Measurements from ENCODE around the gene AFAP1. TPM values are rescaled to one million over a fixed set of nuclear protein-coding genes. Genes with fewer than 3 reads are reported as not detected.
A peak's percentile ranks its signal among the peaks of the same experiment; 100 is the strongest.

Gene AFAP1
- total RNA-seq, 2 experiments from 2014 or later, result 7.1 to 7.9 TPM

GRCh38 chr4:7787067-7787466 is 152.6 kb downstream of the AFAP1 start:
- H3K9me3 Mint-ChIP-seq, result no peaks in the 10 kb centered on the region
- H3K4me1 Mint-ChIP-seq, result peaks cover 7% of the 10 kb centered on the region
- ChIA-PET CTCF (interaction anchor here (1.2 kb wide), 1 partner anchor 12 kb away, joined by 4 read pairs; no protein-coding TSS in a partner anchor), POLR2A (no interaction called here)
- H3K27me3 Mint-ChIP-seq, result no peaks in the 10 kb centered on the region
- H3K4me3 Mint-ChIP-seq, result no peak overlapping the region
- no peak for DNase-seq
- H3K36me3 Mint-ChIP-seq (ENCODE audit: low read depth), result no peaks in the 10 kb centered on the region
- no peak overlapping the region for H3K27ac Mint-ChIP-seq

GRCh38 chr4:7786517-7786916 is 153.1 kb downstream of the AFAP1 start:
- POLR2A ChIA-PET, result no interaction called here
- H3K27me3 Mint-ChIP-seq, result no peaks in the 10 kb centered on the region
- H3K4me1 Mint-ChIP-seq, result peaks cover 12% of the 10 kb centered on the region
- H3K36me3 Mint-ChIP-seq (ENCODE audit: low read depth), result no peaks in the 10 kb centered on the region
- H3K9me3 Mint-ChIP-seq, result no peaks in the 10 kb centered on the region
- H3K27ac Mint-ChIP-seq, result no peak overlapping the region
- H3K4me3 Mint-ChIP-seq, result no peak overlapping the region
- CTCF ChIA-PET, result interaction anchor here (1.2 kb wide), 1 partner anchor 12 kb away, joined by 4 read pairs; no protein-coding TSS in a partner anchor
- DNase-seq, result no peak

GRCh38 chr4:7786040-7786439 is 153.6 kb downstream of the AFAP1 start:
- H3K9me3 Mint-ChIP-seq, result no peaks in the 10 kb centered on the region
- no peak overlapping the region for H3K4me3 Mint-ChIP-seq
- H3K27ac Mint-ChIP-seq, result no peak overlapping the region
- ChIA-PET POLR2A (no interaction called here), CTCF (interaction anchor here (1.4 kb wide), 1 partner anchor 16 kb away, joined by 3 read pairs; no protein-coding TSS in a partner anchor)
- H3K27me3 Mint-ChIP-seq, result no peaks in the 10 kb centered on the region
- no peak for DNase-seq
- peaks cover 3% of the 10 kb centered on the region for H3K36me3 Mint-ChIP-seq (ENCODE audit: low read depth)
- peaks cover 16% of the 10 kb centered on the region for H3K4me1 Mint-ChIP-seq

- H3K4me1 Mint-ChIP-seq, result peaks cover 17% of the 10 kb centered on the region
- no peak for DNase-seq
- no peak overlapping the region for H3K27ac Mint-ChIP-seq
- POLR2A ChIA-PET, result no interaction called here
- no peaks in the 10 kb centered on the region for H3K9me3 Mint-ChIP-seq
- no peaks in the 10 kb centered on the region for H3K27me3 Mint-ChIP-seq
- no peak overlapping the region for H3K4me3 Mint-ChIP-seq
- CTCF ChIA-PET, result interaction anchor here (1.4 kb wide), 1 partner anchor 17 kb away, joined by 3 read pairs; no protein-coding TSS in a partner anchor
- peaks cover 5% of the 10 kb centered on the region for H3K36me3 Mint-ChIP-seq (ENCODE audit: low read depth)
Observed at GRCh38 chr4:7785017-7785416, 154.6 kb downstream of the AFAP1 start.

- Mint-ChIP-seq H3K36me3 (ENCODE audit: low read depth) (peaks cover 5% of the 10 kb centered on the region), H3K9me3 (no peaks in the 10 kb centered on the region), H3K4me1 (peaks cover 17% of the 10 kb centered on the region), H3K27ac (no peak overlapping the region), H3K27me3 (no peaks in the 10 kb centered on the region), H3K4me3 (no peak overlapping the region)
- POLR2A ChIA-PET, result no interaction called here
- no peak for DNase-seq
- CTCF ChIA-PET, result no interaction called here
Observed at GRCh38 chr4:7784131-7784870, 155.4 kb downstream of the AFAP1 start.

- no peak for DNase-seq
- H3K4me3 Mint-ChIP-seq, result no peak overlapping the region
- ChIA-PET POLR2A (no interaction called here), CTCF (interaction anchor here (0.7 kb wide), 1 partner anchor 19 kb away, joined by 3 read pairs; no protein-coding TSS in a partner anchor)
- no peaks in the 10 kb centered on the region for H3K27me3 Mint-ChIP-seq
- peaks cover 5% of the 10 kb centered on the region for H3K36me3 Mint-ChIP-seq (ENCODE audit: low read depth)
- peaks cover 24% of the 10 kb centered on the region for H3K4me1 Mint-ChIP-seq
- no peaks in the 10 kb centered on the region for H3K9me3 Mint-ChIP-seq
- peak overlapping the region; percentile 52 for H3K27ac Mint-ChIP-seq
Observed at GRCh38 chr4:7783541-7783940, 156.1 kb downstream of the AFAP1 start.

- Mint-ChIP-seq H3K4me1 (peaks cover 28% of the 10 kb centered on the region), H3K9me3 (no peaks in the 10 kb centered on the region), H3K4me3 (no peak overlapping the region), H3K27ac (peak overlapping the region; percentile 61), H3K27me3 (no peaks in the 10 kb centered on the region), H3K36me3 (ENCODE audit: low read depth) (peaks cover 5% of the 10 kb centered on the region)
- POLR2A ChIA-PET, result no interaction called here
- no peak for DNase-seq
- CTCF ChIA-PET, result interaction anchor here (0.7 to 0.8 kb wide), 2 partner anchors 12 to 20 kb away, joined by 3 read pairs; no protein-coding TSS in a partner anchor
Observed at GRCh38 chr4:7782783-7783182, 156.9 kb downstream of the AFAP1 start.

GRCh38 chr4:7781993-7782392 is 157.7 kb downstream of the AFAP1 start:
- Mint-ChIP-seq H3K4me1 (peaks cover 29% of the 10 kb centered on the region), H3K9me3 (no peaks in the 10 kb centered on the region), H3K36me3 (ENCODE audit: low read depth) (peaks cover 5% of the 10 kb centered on the region), H3K27ac (no peak overlapping the region), H3K27me3 (no peaks in the 10 kb centered on the region), H3K4me3 (no peak overlapping the region)
- POLR2A ChIA-PET, result no interaction called here
- CTCF ChIA-PET, result no interaction called here
- DNase-seq, result no peak

GRCh38 chr4:7781366-7781765 is 158.3 kb downstream of the AFAP1 start:
- no peak for DNase-seq
- Mint-ChIP-seq H3K4me3 (no peak overlapping the region), H3K9me3 (no peaks in the 10 kb centered on the region), H3K27ac (peak overlapping the region; percentile 38), H3K4me1 (peaks cover 31% of the 10 kb centered on the region), H3K36me3 (ENCODE audit: low read depth) (peaks cover 5% of the 10 kb centered on the region), H3K27me3 (no peaks in the 10 kb centered on the region)
- CTCF ChIA-PET, result interaction anchor here (1.0 kb wide), 1 partner anchor 41 kb away, joined by 3 read pairs; no protein-coding TSS in a partner anchor
- POLR2A ChIA-PET, result no interaction called here

GRCh38 chr4:7780751-7781348 is 158.8 kb downstream of the AFAP1 start:
- H3K27ac Mint-ChIP-seq, result no peak overlapping the region
- DNase-seq, result no peak
- H3K36me3 Mint-ChIP-seq (ENCODE audit: low read depth), result peaks cover 5% of the 10 kb centered on the region
- ChIA-PET POLR2A (no interaction called here), CTCF (interaction anchor here (1.0 kb wide), 2 partner anchors 20 to 41 kb away, joined by 3 read pairs; no protein-coding TSS in a partner anchor)
- peaks cover 31% of the 10 kb centered on the region for H3K4me1 Mint-ChIP-seq
- no peak overlapping the region for H3K4me3 Mint-ChIP-seq
- H3K9me3 Mint-ChIP-seq, result no peaks in the 10 kb centered on the region
- H3K27me3 Mint-ChIP-seq, result no peaks in the 10 kb centered on the region

GRCh38 chr4:7779432-7779768 is 160.3 kb downstream of the AFAP1 start:
- no peaks in the 10 kb centered on the region for H3K27me3 Mint-ChIP-seq
- CTCF ChIA-PET, result interaction anchor here (1.0 kb wide), 1 partner anchor 9 kb away, joined by 3 read pairs; no protein-coding TSS in a partner anchor
- H3K4me1 Mint-ChIP-seq, result peaks cover 30% of the 10 kb centered on the region
- H3K36me3 Mint-ChIP-seq (ENCODE audit: low read depth), result peaks cover 5% of the 10 kb centered on the region
- no peak for DNase-seq
- H3K9me3 Mint-ChIP-seq, result no peaks in the 10 kb centered on the region
- H3K4me3 Mint-ChIP-seq, result no peak overlapping the region
- POLR2A ChIA-PET, result no interaction called here
- H3K27ac Mint-ChIP-seq, result no peak overlapping the region

GRCh38 chr4:7778510-7779431 is 160.9 kb downstream of the AFAP1 start:
- Mint-ChIP-seq H3K36me3 (ENCODE audit: low read depth) (peaks cover 5% of the 10 kb centered on the region), H3K27ac (no peak overlapping the region), H3K4me3 (no peak overlapping the region), H3K9me3 (no peaks in the 10 kb centered on the region), H3K4me1 (peaks cover 30% of the 10 kb centered on the region), H3K27me3 (no peaks in the 10 kb centered on the region)
- ChIA-PET POLR2A (interaction anchor here (0.7 kb wide), 1 partner anchor 1123 kb away, joined by 3 read pairs; no protein-coding TSS in a partner anchor), CTCF (interaction anchor here (1.0 kb wide), 1 partner anchor 8 kb away, joined by 3 read pairs; no protein-coding TSS in a partner anchor)
- no peak for DNase-seq

Data from activated CD4-positive, alpha-beta T cell treated with anti-CD3 and anti-CD28 coated beads, Interleukin-2, amount 10 ng/mL, durations not matched to agents 7 days and 5 days (primary cell).